Panc1 (cell line): ENCODE measurements around the gene CTNND2. TPM values are rescaled to one million over a fixed set of nuclear protein-coding genes. Genes with fewer than 3 reads are reported as not detected.

Experiments
- ATAC-seq: fragments of 200-7000 bp; cut with Tn5 transposase; 2 replicates; pipeline ENCODE4 v1.9.1; 2020; ENCODE audit warnings: mild to moderate bottlenecking, moderate library complexity
- BruUV-seq: library from RNA; stranded (reverse); fragments of 400-500 nt; replicated peaks from 2 replicates; lab custom pipeline; 2021; lab: Mats Ljungman, UMichigan
- CTCF ChIA-PET: fragments of 300-600 bp; sonication (Branson Sonifier 250); formaldehyde crosslinking; loops from one replicate; lab custom pipeline; 2022; ENCODE audit warnings: antibody characterized with exemption; lab: Charles Lee
- POLR2A ChIA-PET: fragments of 300-600 bp; sonication (Branson Sonifier 250); formaldehyde crosslinking; loops from one replicate; lab custom pipeline; 2022; ENCODE audit warnings: antibody characterized with exemption; lab: Charles Lee
- DNase-seq: peaks from one replicate; pipeline ENCODE4 v3.0.0-alpha.2; 2010; ENCODE audit warnings: low read depth, low spot score
- H3K27ac ChIP-seq: 2 replicates; pipeline ENCODE4 v1.5.1; 2011; ENCODE audit warnings: mild to moderate bottlenecking, low read length, inconsistent platforms
- H3K27me3 ChIP-seq: fragments of 200-500 bp; sonication (Bioruptor generic); 2 replicates; pipeline ENCODE4 v1.6.0; 2014; ENCODE audit warnings: low read length, inconsistent platforms; ENCODE audit not compliant: control insufficient read depth, insufficient read depth
- H3K36me3 ChIP-seq: fragments of 200-500 bp; sonication (Bioruptor generic); 2 replicates; pipeline ENCODE4 v1.5.1; 2014; ENCODE audit warnings: inconsistent platforms, mild to moderate bottlenecking, low read length, moderate library complexity; ENCODE audit not compliant: control insufficient read depth, insufficient read depth
- H3K4me1 ChIP-seq: 2 replicates; pipeline ENCODE4 v1.5.1; 2011; ENCODE audit warnings: inconsistent platforms, mild to moderate bottlenecking, low read length, moderate library complexity; ENCODE audit not compliant: control insufficient read depth, insufficient read depth
- H3K4me3 ChIP-seq, 2 experiments: 2 replicates each; pipeline ENCODE4 v1.5.1; 2011 to 2012; ENCODE audit warnings: low read depth in 2 of 2, low read length in 2 of 2, mild to moderate bottlenecking in 2 of 2, inconsistent platforms in 1 of 2, moderate library complexity in 1 of 2
- H3K9me3 ChIP-seq: fragments of 200-500 bp; sonication (Bioruptor generic); 2 replicates; pipeline ENCODE4 v1.5.1; 2014; ENCODE audit warnings: low read depth, mild to moderate bottlenecking, inconsistent platforms, low read length, moderate library complexity; ENCODE audit not compliant: control insufficient read depth, insufficient read depth
- CTCF ChIP-seq: fragments of 450-650 bp; IDR thresholded peaks from 2 replicates; pipeline ENCODE4 v1.5.1; 2017; ENCODE audit warnings: mild to moderate bottlenecking
- POLR2AphosphoS5 ChIP-seq: IDR thresholded peaks from 2 replicates; pipeline ENCODE4 v1.6.1; 2012; ENCODE audit warnings: mild to moderate bottlenecking, low read depth, low read length, moderate library complexity
- REST ChIP-seq, 2 experiments: IDR thresholded peaks; 2 replicates each; pipeline ENCODE4 v1.6.1; 2011 to 2012; ENCODE audit warnings: low read depth in 2 of 2, control low read depth in 1 of 2, low read length in 1 of 2, mild to moderate bottlenecking in 1 of 2, moderate library complexity in 1 of 2; ENCODE audit not compliant: insufficient read depth in 1 of 2
- SIN3A ChIP-seq: IDR thresholded peaks from 2 replicates; pipeline ENCODE4 v1.6.1; 2012; ENCODE audit warnings: low read depth, mild to moderate bottlenecking, low read length, moderate library complexity, borderline replicate concordance; ENCODE audit not compliant: insufficient read depth
- TCF7L2 ChIP-seq: IDR thresholded peaks from 2 replicates; pipeline ENCODE4 v1.6.1; 2011; ENCODE audit warnings: mild to moderate bottlenecking, low read depth, low read length, inconsistent platforms
- in situ Hi-C: cut with HindIII; loops from 2 replicates; pipeline ENCODE4 v1.10.0; 2016; ENCODE audit warnings: low sequenced_read_pairs, low pct_unique_long_range_greater_than_20kb
- intact Hi-C: fragments of 100-400 bp; cut with micrococcal nuclease; formaldehyde crosslinking; loops from one replicate; pipeline ENCODE4 v1.10.0; 2022; ENCODE audit not compliant: unreplicated experiment
- total RNA-seq: library from RNA; stranded (reverse); gene quantifications from one replicate; pipeline ENCODE4 v1.2.1, GENCODE V29; 2021; ENCODE audit not compliant: unreplicated experiment

CTNND2 gene
- total RNA-seq, 1 experiment from 2014 or later, result 1.0 TPM

GRCh38 chr5:11709021-11709420 is 195.2 kb downstream of the CTNND2 start:
- POLR2A ChIA-PET, result no interaction called here
- Histone ChIP-seq H3K27me3 (no peaks in the 10 kb centered on the region), H3K4me3 (no peak overlapping the region), H3K4me1 (no peaks in the 10 kb centered on the region), H3K36me3 (no peaks in the 10 kb centered on the region), H3K27ac (no peak overlapping the region), H3K9me3 (no peaks in the 10 kb centered on the region)
- DNase-seq (no peak), ATAC-seq (no peak)
- no peak for TF ChIP-seq REST (IDR thresholded peaks at IDR 0.05; ENCODE audit: insufficient read depth in 1 of 2, low read depth in 2 of 2, low read length in 1 of 2)
- CTCF ChIA-PET, result no interaction called here
- intact Hi-C loops, result no loop called here
- no TSS peak for BruUV-seq
- in situ Hi-C loops, result no loop called here

GRCh38 chr5:11704916-11705315 is 199.3 kb downstream of the CTNND2 start:
- ATAC-seq (no peak), DNase-seq (no peak)
- Histone ChIP-seq H3K27ac (no peak overlapping the region), H3K27me3 (no peaks in the 10 kb centered on the region), H3K36me3 (no peaks in the 10 kb centered on the region), H3K9me3 (no peaks in the 10 kb centered on the region), H3K4me1 (no peaks in the 10 kb centered on the region), H3K4me3 (no peak overlapping the region)
- in situ Hi-C loops, result no loop called here
- intact Hi-C loops, result no loop called here
- no TSS peak for BruUV-seq
- no peak for TF ChIP-seq CTCF
- no peak for TF ChIP-seq POLR2AphosphoS5
- TF ChIP-seq SIN3A, result no peak
- TF ChIP-seq REST (IDR thresholded peaks at IDR 0.05; ENCODE audit: insufficient read depth in 1 of 2, low read depth in 2 of 2, low read length in 1 of 2), result no peak
- TF ChIP-seq TCF7L2, result no peak
- CTCF ChIA-PET, result no interaction called here
- POLR2A ChIA-PET, result no interaction called here
